HG03095 (cell line): ENCODE results near the gene RXRA.

Experiments used
- ATAC-seq: cut with Tn5 transposase; IDR thresholded peaks from one replicate; pipeline ENCODE4 v1.9.1; 2021; ENCODE audit warnings: moderate library complexity; ENCODE audit not compliant: unreplicated experiment

RXRA gene

GRCh38 chr9:134410835-134411217, 84.6 kb downstream of the RXRA start:
- ATAC-seq = no peak

DNA sequence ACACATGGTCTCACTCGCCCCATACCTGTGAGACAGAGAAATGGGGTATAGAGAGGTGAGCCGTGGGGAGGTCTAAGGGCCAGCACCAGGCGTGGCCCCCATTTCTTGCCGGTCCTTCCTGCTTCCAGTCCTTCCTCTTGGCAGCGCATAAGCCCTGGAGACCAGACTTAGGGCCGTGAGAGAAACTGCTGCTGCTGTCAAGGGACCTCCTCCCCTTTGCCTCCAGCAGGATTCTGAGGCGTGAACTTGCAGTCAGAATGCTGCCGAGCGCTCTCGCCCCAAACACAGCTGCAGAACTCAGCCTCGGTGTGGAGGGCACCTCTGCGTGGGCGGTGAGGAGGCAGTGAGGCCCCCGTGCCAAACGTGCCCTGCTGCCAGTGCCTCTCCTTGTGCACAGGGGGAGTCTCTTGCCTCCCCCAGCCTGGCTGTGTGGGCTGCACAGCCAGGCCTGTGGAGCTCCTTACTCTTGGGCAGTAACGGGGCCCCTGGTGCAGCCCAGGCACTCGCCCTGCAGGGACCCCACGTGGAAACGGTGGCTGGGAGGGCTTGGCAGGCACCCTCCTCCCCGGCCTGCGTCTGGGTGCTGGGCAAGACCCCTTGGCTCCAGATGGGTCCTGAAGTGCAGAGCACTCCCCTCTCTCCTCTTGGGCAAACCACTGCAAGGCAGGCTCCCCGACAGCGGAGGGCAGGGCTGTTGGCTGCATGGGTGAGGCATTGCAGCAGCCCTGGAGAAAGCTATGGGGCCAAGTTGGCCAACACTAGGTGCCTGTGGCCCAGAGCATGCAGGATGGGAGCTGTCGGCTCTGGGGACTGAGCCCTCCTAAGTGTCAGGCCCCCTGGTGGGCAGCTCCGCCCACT, 85.4 kb downstream of the RXRA start:
- no peak for ATAC-seq

GRCh38 chr9:134412298-134412711, 86.0 kb downstream of the RXRA start:
- no peak for ATAC-seq

GRCh38 chr9:134413112-134413715, 87.0 kb downstream of the RXRA start:
- no peak for ATAC-seq

- no peak for ATAC-seq
Observed at GRCh38 chr9:134413890-134414623, 87.8 kb downstream of the RXRA start.

DNA sequence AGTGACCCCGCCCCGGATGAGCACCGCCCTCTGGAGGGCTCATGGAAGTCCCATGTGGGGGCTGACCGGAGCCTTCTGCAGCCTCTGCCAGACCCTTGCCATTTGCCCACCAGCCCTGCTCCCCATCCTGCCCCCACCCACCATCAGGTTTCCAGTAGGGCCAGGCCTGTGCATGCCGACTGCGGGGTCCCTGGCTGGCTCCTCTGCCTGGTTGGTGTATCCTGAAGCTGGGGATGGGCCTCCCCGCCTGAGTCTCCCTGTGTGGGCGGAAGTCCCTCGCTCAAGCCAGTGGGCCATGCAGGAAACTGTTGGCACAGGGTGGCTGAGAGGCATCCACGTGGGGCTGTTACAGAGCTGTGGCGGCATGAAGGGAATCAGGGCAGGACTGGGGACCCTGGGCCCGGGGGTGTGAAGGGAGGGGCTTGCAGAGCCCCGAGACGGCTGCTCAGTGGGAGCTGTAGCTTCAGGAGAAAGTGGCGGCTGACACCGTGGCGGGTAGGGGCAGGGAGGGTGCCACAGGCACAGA, 88.7 kb downstream of the RXRA start:
- no peak for ATAC-seq

DNA sequence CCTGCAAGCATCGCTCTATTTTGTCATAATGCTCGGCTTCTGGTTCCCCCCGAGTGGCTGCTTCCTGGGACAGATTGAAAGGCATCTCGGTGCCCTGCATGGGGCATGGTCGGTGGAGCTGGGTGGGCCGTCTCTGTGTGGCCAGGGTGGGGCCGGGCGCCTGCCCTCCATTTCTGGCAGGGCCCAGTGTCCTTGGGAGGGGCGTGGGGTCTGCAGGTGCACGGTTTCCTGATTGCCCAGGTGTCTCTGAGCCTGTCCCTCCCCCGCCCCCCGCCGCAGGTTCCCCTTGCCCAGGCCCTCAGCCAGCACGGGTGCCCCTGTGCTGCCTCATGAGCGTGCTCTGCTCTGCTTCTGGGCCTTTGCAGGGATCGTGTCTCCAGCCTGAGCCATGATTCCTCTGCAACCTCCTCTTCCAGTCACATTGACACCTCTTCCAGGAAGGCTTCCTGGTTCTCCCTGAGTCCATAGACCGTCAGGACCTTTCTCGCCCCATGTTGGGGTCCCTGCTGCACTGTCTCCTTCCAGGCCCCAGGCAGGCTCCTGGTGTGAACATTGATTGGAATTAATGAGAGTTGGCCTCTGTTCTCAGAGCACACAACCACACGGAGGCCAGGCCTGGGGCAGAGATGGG, 90.2 kb downstream of the RXRA start:
- ATAC-seq = no peak

GRCh38 chr9:134418354-134418753, 92.1 kb downstream of the RXRA start:
- ATAC-seq = no peak

GRCh38 chr9:134419000-134419683, 92.9 kb downstream of the RXRA start:
- ATAC-seq = no peak

DNA sequence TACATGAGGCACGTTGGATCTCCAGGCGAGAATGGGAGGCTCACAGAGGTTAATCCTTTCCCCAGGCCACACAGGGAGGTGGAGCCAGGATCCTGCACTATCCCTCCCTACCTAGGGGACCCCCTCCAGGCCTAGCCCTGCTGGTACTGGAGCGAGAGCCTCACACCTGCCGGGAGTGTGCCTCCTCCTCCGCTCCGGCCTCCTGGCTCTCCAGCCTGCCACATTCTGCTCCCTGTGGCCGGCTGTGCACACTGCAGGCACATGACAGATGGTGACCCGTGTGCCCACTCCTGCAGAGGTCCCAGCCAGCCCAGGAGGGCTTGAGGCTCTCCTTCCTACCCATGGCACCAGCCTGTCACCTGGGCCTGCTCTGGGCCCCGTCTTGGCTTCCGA, 93.4 kb downstream of the RXRA start:
- ATAC-seq = no peak

DNA sequence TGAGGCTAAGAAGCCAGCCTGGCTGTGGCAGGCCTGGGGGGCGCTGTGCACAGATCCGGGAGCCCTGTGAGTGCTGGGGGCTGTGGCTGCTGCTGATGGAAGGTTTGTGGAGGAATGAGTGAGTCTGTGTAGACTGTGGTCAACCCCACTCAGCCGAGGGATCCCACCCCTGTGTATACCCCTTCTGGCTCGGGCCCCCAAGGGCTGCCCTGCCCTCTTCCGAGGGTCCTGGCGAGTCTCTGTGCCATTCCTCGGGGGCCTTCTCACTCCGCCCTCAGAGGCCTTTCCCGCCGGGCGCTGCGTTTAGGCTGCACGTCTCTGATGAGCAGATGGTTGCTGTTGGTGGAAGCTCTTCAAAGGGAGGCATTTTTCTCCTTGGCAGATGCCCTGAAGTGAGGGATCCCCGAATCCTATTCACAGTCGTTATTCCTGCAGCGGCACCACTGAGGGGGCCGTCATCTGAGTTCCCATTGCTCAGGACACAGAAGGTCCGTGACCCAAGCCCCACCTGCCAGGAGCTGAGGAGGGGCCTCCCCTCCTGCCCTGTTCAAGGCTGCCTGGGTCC, 94.1 kb downstream of the RXRA start:
- ATAC-seq = no peak

- ATAC-seq = no peak
Observed at GRCh38 chr9:134420974-134421432, 94.7 kb downstream of the RXRA start.

- ATAC-seq = no peak
Observed at GRCh38 chr9:134421888-134422287, 95.6 kb downstream of the RXRA start.

DNA sequence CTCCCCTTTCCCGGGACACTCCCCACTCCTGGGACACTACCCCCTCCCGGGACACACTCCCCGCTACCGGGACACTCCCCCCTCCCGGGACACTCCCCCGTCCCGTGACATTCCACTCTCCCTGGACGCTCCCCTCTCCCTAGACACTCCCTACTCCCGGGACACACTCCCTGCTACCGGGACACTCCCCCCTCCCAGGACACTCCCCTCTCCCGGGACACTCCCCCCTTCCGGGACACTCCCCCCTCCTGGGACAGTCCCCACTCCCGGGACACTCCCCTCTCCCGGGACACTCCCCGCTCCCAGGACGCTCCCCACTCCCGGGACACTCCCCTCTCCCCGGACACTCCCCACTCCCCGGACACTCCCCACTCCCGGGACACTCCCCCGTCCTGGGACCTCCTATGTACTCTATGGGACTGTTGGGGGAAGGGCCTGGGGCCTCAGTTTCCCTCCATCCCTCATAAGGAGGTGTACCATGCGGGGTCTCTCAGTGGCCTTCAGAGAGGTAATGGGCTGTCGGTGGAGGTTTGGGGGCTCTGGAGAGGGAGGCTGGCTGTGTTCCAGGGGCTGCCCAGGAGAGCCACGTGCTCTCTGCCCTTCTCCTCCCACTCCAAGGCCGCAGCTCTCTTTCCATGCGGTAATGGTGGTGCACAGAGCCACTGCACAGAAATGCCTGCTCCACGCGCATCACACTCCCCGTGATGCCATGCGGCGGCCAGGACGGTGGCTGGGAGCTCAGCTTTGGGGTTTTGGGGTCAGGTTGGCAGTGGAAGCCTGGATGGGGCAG, 96.2 kb downstream of the RXRA start:
- ATAC-seq = no peak

GRCh38 chr9:134423166-134423565, 96.9 kb downstream of the RXRA start:
- no peak for ATAC-seq

- no peak for ATAC-seq
Observed at GRCh38 chr9:134423749-134424148, 97.5 kb downstream of the RXRA start.

DNA sequence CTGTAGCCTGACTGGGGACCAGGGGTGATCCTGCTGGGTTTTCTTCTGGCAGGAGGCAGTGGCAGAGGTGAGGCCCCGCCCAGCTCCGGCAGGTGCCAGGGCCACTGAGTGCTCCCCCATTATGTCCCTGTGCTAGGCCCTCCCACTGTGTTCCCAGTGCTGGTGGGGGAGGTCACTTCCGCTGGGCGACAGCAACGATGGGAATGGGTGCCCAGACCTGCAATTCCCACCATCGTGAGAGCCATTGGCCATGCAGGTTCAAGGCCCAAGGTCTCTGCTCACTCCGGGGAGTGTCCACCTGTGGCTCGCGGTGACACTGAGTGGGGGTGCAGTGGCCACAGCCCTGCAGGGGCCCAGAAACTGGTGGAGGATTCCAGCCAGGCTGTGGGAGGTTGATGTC, 98.6 kb downstream of the RXRA start:
- no peak for ATAC-seq

GRCh38 chr9:134425401-134425800, 99.1 kb downstream of the RXRA start:
- ATAC-seq = no peak

- ATAC-seq = no peak
Observed at GRCh38 chr9:134425812-134426211, 99.6 kb downstream of the RXRA start.
